GM21526 (cell line): Measurements from ENCODE around the gene PIH1D1.

Source experiments
- ATAC-seq: cut with Tn5 transposase; IDR thresholded peaks from one replicate; pipeline ENCODE4 v1.9.1; 2021; ENCODE audit warnings: moderate library complexity; ENCODE audit not compliant: unreplicated experiment, low FRiP score

Gene PIH1D1

DNA sequence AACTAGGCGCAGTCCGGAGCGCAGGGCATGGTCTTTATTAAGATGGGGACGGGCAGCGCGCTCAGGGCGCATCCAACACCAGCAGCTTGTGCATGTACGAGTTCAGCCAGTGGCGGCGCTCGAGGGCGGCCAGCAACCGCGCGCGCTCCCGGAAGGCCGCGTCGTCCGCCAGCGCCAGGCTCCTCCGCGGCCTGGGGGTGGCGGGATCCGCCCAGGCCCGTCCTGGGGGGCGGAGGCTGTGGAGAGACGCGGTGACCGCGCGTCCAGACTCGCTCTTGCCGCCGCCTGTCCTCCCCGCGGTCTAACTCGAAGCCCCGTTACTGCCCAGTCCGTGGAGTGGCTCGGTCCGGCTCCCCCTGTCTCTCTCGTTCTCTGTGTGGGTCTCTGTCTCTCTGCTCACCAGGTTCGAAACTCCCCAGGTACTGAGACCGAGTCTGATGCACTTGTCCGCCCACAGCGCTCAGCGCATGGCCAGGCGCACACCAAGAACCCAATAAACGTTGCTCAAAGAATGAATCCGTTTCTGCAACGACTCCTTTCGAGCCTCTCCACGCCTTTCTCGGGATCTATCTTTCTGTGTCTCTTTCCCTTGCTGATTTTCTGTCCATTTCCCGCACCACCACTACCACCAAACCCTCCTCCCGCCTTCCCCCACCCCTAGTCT lies 29.1 kb downstream of the PIH1D1 start:
- no peak for ATAC-seq

DNA sequence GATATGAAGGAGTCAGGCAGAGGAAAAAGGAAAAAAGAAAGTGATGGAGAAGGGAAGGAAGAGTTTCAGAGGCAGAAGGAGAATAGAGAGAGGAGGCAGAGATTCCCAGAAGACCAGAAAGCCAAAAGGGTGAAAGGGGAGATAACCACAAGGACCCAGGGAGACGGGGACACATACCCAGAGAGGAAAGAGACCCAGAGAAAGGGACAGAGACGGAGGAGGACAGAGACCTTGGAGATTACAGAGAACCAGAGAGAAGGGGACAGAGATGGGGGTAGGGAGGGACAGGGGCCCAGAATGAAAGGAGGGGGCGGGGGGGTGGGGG lies 29.8 kb downstream of the PIH1D1 start:
- ATAC-seq, result no peak

DNA sequence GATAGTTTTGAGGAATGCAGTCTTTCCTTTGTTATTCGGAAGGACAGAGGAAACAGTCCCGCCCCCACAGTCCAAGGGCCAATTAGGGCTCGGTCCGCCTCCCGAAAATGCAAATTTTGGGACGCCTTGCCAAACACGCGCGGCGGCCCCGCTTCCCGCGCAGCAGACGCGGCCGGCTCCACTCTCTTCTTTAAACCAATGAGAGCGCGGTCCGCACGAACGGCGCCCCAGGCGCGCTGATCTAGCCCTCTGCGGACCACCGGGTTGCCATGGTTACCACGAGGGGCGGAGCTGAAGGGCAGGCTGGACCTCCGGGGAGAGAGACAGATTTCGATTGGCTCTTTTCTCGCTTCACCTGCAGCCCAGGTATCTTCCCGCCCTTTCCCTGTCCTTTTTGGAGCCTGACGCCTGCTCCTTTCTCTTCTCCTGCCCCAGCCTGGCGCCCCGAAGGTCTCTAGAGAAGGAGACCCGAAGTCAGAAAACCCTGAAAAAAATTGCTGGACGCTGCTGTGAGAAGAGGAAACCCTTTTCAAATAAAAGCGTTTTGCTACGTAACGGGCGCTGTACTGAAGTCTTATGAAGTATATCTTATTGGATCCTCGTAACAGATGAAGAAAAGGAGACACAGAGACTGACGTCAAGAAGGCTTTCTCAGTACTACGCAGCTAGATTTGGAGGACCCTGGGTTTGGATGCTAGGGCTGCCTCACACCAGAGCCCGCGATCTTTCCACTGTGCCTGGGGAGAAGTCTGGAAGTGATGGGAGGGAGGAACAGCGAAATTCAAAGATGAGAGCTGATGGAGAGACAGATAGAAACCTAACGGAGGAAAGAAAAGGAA lies 30.4 kb downstream of the PIH1D1 start:
- no peak for ATAC-seq

DNA sequence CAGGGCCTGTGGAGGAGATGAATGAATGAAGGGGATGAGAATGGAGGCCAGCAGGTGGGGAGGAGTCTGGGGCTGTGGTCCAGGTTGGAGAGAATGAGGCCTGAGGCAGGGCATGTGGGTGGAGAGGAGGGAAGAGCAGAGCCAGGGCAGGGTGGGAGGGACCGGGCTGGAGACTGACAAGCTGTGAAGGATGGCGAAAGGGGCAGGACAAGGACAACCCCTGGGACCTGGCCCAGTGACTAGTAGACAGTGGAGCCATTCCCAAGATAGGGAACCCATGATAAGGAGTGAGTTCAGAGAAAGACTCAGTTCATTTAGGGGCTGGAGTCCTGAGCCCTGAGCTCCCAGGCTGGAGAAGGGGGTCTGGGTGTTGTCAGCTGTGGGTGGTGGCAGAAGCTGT lies 31.4 kb downstream of the PIH1D1 start:
- no peak for ATAC-seq

DNA sequence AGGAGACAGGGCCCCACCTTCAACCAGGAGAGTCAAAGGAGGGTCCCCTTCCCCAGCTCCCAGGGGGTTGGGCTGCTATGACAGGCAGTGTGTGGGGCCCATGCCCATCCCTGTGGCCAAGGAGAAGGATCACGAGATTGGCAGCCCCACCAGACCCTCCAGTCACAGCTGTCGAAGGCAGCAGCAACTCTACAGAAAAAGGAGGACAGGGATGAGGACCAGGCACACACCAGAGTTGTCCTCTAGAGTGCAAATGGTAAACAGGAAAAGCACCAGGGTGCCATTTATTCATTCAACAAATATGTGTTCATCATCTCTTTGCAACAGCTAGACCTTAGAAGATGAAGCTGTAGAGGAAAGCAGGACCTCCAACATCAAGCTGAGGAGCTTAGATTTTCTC lies 32.4 kb downstream of the PIH1D1 start:
- no peak for ATAC-seq

DNA sequence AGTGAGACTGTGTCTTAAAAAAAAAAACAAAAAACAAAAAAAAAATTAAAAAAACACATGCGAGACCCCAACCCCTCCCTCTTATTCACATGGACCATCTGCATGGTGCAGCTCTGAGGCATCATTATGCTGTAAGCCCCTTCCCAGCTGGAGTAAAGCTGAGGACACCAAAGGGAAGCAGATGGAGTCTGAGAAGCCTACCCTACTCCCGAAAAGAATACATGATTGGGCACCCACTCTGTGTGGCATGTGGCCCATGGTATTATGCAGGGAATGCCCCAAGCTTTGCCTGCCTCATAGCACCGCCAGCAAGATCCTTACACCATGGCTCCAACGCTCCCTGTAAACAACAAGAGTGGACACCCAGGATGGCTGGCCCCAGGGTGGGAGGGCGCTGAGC lies 33.1 kb downstream of the PIH1D1 start:
- ATAC-seq, result no peak

DNA sequence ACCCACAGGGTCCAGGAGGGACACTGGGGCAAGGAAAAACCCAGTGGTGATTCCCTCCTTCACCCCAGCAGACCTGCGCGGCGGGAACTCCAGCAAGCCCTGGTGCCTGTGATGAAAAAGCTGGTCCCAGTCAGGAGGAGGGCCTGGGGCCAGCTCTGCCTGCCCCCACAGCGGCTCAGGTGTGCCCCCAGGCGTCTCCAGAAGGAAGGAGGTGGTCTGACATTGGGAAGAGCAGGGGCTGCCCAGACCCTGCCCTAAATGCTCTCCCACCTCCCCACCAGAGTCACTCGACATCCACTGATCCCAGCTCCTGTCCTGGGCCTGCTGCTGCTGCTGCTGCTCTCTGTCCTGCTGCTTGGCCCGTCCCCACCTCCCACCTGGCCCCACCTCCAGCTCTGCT lies 34.5 kb downstream of the PIH1D1 start:
- ATAC-seq, result no peak

DNA sequence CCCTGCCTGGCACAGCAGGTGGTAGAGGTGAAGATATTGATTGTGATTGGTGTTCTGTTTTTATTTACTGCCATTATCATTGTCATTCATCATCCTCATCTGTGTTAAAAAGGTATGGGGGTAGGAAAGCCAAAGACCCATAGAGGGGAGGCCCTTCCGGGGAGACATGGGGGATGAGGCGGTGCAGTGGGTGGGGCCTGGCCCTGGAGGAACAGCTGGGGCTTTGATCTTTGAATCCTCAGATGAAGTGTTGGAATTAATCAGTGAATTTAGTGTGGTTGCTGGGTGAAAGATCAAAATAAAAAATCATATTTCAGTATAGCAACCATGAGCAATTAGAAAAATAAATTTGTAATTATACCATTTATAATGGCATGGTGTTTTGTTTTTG lies 35.8 kb downstream of the PIH1D1 start:
- ATAC-seq, result no peak

DNA sequence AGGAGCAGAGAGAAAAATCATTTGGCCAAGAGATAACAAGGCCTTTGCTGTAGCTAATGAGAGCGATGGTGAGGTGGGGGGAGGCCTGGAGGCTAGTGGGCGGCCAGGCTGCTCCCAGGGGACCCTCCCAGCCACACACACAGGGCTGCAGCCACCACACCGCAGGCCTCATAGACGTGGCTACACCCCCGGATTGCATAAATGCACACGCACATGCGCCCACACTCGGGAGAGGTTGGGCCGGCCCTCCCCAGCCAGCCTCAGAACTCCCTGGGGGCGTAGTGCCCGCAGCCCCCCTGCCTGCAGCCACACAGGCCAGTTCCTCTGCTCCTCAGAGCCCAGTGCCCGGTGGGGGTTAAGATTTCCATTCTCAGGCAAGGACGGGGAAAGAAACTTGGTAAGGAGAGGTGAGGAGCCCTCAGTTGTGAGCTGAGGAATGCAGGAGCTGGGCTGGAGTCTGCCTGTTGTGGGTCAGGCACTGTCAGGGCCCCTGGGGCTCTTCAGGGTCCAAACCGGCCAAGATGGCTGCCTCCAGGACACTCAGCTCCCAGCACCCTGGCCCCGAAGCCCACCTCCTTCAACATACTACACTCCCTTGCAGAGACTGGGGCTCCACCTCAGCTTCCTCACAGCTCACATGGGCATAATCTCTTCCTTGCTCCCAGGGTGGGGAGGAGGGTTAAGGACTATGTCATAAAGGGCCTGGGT lies 36.4 kb downstream of the PIH1D1 start:
- ATAC-seq, result no peak

DNA sequence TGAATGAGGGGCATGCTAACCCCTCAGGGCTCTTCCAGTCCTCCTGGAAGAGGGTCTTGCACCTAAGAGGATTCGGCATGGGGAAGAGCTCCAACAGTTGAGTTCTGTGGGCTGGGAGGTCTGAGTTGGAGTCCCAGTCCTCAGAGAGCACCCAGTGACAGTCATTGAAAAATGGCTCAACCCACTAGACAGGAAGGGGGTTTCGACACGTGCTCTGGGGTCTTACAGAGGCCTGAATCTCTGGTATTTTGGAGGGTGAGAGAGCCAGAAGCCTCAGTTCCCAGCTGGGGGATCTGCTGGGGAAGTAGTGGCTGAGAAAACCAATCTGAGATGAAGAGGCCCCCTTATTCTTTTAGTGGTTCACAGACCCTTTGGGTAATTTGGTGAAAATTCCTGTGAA lies 37.4 kb downstream of the PIH1D1 start:
- ATAC-seq, result no peak

DNA sequence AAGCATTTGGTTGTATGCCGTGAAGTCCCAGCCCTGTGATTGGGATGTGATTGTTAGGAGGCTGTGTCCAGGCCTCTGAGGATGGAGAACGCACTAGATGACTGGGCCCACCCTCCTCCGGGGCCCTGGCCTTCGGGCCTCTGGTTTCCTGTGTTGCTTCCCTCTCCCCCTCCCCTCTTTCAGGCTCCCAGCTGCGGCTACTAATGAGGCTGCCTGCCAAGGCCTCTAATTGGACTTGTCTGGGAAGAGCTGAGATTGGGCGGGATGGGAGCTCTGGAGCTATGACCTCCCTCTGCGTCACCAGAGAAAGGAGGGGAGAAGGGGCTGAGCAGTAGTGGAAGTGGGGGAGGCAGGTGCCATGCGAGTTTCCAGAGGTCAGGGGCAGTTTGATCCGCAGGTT lies 38.3 kb downstream of the PIH1D1 start:
- no peak for ATAC-seq

DNA sequence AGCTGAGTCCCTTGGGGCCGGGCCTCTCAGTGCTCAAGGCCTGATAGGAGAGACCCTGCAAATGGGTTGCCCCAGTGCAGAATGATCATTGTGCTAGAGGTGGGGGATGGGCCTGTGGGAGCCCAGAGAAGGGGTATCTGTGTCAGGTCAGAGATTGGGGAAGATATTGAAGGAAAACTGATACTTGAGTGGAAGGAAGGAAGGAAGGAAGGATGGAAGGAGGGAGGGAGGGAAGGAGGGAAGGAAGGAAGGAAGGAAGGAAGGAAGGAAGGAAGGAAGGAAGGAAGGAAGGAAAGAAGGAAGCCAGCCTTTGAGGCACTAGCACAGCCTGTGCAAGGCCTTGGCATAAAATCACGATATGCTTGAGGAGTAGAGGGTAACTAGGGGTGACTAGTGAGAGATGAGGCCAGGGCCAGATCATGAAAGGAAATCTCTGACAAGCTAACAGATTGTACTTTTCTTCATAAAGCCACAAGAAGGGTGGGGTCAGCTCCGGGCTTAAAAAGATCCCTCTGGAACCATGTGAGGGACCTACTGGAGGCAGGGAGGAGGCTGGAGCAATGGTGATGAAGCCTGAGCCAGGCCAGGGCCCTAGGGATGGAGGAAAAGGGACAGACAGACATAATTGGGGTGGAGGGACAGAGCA lies 39.8 kb downstream of the PIH1D1 start:
- no peak for ATAC-seq

DNA sequence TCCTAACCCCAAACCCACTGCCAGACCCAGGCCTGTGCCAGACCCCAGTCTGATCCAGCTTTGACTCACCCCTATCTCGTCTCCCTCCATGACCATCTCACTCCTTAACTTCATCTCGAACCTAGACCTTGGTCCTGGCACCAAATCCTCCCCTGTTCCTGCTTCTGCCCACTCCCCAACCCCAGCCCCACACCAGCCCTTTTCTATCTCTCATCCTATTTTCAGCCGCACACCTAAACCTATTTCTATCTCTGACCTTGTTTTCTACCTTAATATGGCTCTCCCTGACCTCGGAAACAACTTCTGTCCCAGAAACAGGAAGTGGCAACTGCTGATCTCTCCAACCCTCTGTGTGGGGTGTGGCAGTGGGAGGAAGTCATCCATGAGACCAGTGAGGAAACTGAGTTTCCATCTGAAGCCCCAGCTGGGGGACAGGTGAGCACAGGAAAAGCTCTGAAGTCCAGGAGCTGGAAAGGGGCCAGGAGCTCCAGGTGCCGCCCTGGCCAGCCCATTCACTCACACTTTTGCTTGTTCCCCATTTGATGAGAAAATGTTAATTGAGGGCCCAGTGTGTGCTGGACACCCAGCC lies 42.1 kb downstream of the PIH1D1 start:
- no peak for ATAC-seq

DNA sequence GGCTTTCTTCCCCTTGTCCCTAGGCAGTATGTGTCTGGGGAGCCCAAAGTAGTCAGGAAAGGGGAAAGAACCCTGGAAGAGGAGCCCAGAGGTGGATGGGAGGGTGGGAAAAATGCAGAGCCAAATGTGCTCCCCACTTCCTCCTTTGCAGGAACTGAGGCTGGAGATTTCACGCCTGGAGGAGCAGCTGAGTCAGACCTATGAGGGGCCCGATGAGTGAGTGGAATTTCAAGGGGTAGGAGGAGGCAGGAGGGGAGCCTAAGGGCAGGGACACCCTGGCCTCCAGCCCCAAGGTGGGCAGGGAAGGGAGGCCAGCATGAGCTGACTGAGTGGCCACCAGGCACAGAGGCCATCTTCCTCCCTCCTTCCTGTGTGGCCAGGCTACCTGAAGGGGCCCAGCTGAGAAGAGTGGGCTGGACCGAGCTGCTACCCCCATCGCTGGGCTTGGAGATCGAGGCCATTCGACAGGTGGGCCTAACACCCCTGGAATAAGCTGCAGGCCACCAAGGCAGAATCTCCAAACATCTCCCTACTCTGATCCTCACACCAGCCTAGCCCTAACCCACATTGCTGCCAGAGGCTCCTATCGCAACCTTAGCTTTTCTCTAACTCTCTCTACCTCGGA lies 42.7 kb downstream of the PIH1D1 start:
- ATAC-seq, result no peak

DNA sequence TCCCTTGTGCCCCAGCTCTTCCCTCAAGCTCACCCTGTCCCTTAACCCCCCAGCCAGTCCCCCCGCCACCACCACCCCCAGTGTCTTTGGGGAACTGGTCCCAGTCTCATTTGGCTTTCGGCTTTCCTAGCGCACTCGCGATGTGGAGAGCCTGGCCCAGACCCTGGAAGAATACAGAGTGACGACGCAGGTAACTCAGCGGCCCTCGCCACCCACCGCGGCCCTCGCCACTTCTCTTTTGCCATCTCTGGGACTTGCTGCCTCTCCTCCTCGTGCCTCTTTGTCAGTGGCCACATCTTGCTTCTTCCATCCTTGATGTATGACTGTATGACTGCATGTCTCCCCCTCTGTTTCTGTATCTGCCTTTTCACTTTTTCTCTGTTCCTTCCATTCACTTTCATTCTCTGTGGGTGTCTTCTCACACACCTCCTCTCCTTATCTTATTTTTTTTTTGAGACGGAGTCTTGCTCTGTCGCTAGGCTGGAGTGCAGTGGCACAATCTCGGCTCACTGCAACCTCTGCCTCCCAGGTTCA lies 44.1 kb downstream of the PIH1D1 start:
- no peak for ATAC-seq

DNA sequence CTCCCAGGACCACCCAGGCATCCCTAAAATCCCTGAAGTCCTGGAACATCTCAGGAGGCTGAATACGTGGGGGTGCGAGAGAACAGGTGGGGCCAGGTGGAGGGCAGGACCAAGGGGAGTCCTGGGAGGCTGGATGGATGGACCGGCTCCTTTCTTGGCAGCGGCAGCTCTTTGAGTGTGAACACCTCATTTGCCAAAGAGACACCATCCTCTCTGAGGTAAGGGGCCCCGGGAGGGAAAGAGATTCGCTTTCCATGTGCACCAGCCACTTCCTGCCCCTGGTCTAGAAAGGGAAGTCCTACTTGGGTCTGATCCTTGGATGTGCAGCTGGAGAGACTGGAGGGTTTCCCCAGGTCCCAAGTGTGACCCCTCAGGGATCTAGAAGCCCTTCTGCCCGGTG lies 44.5 kb downstream of the PIH1D1 start:
- no peak for ATAC-seq

DNA sequence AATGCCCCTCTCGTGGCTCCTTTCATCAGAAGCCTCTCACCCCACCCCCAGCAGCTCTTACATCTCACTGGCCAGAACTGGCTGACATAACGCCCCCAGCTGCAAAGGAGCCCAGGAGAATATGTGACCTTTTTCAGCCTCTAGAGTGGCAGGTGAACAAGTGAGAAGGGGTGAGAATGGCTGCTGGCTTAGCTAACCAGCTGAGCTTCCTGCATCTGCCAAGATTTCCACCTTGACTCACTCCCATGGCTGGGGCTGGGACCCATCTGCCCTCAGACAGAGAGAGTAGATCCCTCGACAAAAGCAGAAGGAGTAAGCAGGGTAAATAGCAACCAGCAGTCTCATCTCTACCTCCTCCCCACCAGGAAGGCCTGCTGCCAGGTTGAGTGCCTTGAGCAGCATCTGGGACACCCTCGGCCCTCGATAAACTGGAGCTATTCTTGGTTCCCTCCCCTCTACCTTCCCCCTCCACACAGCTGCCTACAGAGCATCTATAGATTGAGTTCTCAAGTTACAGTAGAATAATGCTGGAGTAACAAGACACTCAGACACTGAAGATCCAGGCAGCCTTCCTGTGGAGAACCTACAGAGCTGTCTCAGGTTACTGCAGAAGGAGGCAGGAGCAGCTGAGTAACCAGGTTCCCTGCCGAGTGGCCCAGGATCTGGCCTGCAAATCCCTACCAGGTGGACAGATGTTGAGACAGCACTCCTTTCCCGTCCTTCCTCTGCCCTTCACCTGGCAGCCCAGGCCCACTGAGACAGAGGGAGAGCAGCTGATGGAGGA lies 48.0 kb downstream of the PIH1D1 start:
- no peak for ATAC-seq

DNA sequence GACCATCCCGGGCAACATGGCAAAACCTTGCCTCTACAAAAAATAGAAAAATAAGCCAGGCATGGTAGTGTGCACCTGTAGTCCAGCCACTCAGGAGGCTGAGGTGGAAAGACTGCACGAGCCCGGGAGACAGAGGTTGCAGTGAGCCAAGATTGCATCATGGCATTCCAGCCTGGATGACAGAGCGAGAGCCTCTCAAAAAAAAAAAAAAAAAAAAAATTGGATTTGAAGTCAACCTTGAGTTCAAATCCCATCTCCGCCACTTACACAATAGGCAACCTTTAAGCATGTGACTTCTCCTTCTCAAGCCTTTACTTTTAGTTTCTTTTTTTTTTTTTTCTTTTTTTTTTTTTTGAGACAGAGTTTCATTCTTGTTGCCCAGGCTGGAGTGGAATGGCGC lies 51.6 kb downstream of the PIH1D1 start:
- no peak for ATAC-seq

DNA sequence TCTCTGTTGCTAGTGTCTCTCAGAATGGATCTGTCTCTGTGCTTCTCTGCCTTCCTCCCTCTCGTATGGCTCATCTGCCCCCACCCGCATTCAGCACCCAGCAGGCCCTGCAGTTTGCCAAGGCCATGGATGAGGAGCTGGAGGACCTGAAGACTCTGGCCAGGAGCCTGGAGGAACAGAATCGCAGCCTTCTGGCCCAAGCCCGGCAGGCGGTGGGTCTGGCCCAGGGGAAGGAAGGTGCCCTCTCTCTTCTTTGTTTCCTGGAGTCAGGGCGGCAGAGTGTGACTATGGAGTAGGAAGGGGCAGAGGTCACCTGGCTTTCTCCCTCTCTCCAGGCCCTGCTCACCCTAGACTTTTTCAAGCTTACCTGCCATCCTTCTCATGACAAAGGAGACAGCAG lies 52.7 kb downstream of the PIH1D1 start:
- ATAC-seq, result no peak
